DMS153 treated with DMSO at 0.1 percent for 48 hours (cell line): ENCODE data around the gene CCNG1.
"Not testable (repeated sequence)": the region's sequence is repeated elsewhere in the genome, so short reads cannot be mapped to it uniquely, and the experiment has no call there.

Source experiments
- DNase-seq: peaks from one replicate; lab custom pipeline; 2025; ENCODE audit not compliant: unreplicated experiment; lab: John Stamatoyannopoulos, UW

Gene CCNG1

DNA sequence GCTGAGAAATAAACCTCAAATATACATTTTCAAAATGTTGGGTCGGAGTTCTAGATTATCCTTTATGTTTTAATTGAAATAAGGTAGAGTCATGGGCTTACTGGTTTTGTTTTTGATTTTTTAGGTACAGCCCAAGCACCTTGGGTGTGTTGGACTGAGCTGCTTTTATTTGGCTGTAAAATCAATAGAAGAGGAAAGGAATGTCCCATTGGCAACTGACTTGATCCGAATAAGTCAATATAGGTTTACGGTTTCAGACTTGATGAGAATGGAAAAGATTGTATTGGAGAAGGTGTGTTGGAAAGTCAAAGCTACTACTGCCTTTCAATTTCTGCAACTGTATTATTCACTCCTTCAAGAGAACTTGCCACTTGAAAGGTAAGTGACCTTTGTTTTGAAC, 3.6 kb downstream of the CCNG1 start:
- DNase-seq: no peak

DNA sequence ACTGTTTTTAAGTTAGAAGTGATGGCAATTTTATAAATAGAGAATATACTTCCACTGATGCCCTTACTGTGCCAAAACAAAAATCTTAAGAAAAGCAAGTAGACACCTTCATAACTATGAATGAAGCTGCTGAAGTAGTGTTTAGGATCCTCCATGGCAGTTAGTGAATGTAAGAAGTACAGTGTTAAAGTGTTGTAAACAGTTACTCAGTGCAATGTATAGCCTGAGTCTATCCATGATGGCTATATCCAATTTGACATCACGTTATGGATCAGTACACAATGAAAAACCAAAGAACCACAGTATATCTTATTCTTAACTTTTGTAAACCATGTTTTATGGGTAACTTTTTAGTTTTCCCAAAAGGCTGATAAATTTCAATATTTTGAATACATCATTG, 7.1 kb downstream of the CCNG1 start:
- DNase-seq: no peak

DNA sequence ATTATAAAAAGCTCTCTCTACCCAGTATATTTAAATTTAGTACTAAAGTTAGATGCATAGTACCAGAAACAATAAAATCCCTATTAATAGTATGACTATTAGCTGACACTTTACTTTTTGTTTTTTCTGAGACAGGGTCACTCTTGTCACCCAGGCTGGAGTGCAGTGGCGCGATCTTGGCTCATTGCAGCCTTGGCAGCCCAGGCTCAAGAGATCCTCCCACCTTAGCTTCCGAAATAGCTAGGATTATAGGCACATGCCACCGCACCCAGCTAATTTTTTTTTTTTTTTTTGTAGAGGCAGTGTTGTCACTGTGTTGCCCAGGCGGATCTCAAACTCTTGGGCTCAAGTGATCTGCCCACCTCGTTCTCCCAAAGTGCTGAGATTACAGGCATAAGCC, 8.0 kb downstream of the CCNG1 start:
- no peak for DNase-seq

DNA sequence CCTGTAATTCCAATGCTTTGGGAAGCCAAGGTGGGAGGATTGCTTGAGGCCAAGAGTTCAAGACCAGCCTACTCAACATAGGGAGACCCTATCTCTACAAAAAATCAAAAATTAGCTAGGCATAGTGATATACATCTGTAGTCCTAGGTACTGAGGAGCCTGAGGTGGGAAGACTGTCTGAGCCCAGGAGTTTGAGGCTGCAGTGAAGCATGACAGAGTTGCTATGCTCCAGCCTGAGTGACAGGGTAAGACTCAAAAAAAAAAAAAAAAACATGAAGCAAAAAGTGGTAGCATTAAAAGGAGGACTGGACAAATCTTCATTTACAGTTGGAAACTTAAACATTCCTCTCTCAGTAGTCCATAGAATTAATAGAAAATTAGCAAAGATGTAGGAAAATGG, 9.8 kb downstream of the CCNG1 start:
- DNase-seq: no peak

DNA sequence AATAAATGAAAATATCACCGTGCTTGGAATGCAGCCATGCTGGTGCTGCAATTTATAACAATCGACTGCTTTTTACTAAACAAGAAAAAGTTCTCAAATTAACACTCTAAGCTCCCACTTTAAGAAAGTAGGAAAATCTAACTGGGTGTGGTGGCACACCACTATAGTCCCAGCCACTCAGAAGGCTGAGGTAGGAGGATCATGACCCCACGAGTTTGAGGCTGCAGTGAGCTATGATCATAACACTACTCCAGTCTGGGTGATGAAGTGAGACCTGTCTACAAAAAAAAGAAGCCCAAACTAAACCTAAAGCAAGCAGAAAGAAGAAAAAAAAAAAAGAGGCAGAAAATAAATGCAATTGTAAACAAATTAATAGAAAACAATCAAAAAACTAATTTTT, 10.5 kb downstream of the CCNG1 start:
- no peak for DNase-seq

DNA sequence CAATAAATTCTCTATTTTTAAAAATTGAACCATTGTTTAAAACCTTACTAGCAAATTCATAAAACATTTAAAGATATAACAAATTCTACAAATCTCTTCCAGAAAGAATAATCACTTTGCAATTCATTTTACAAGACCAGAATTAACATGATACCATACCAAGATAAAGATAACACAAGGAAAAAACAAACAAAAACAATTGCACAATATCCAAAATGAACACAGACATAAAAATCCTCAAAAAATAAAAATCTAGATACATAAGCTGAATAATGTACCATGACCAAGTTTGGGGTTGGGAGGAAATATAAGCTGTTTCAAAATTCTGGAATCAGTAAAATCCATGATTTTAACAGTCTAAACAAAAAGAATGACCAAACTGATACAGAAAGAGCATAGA, 11.1 kb downstream of the CCNG1 start:
- DNase-seq: no peak

DNA sequence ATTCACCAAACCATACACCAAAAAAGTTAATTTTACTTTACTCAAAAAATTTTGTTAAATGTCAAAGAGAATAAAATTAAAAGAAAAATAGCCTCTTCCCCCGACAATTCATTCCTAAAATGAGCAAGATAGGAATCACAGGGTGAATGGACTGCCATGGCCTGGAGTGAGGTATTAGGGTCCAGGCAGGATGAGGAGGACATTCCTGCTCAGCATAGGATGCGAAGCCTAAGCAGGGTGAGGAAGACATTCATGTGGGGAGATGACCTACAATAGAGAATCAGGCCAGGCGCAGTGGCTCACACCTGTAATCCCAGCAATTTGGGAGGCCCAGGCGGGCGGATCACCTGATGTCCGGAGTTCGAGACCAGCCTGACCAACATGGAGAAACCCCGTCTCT, 14.1 kb downstream of the CCNG1 start:
- DNase-seq: no peak

DNA sequence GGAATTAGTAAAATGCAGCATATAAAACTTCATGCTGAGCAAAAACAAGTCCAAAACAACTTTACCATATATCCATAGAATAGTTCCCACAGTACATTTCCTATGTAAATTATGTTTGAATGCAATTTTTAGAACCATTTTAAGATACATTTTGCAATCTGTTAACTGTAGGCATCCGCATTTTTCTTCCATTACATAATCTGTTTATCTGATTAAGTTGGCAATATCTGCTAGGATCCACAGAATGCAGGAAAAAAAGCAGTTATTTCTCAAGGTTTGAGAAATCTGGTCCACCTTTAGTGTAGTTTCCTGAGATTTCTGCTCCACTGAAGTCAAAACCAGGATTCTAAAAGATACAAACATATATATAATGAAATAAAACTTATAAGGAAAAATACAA, 16.3 kb downstream of the CCNG1 start:
- no peak for DNase-seq

DNA sequence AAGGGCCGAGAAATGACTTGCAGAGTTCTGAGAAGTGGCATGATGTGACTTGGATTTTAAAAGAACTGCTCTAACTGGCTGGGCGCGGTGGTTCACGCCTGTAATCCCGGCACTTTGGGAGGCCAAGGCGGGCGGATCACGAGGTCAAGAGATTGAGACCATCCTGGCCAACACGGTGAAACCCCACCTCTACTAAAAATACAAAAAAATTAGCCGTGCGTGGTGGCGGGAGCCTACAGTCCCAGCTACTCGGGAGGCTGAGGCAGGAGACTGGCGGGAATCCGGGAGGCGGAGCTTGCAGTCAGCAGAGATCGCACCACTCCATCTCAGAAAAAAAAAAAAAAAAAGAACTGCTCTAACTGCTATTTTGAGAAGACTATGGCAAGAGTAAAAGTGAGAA, 18.0 kb downstream of the CCNG1 start:
- DNase-seq: not testable (repeated sequence)

DNA sequence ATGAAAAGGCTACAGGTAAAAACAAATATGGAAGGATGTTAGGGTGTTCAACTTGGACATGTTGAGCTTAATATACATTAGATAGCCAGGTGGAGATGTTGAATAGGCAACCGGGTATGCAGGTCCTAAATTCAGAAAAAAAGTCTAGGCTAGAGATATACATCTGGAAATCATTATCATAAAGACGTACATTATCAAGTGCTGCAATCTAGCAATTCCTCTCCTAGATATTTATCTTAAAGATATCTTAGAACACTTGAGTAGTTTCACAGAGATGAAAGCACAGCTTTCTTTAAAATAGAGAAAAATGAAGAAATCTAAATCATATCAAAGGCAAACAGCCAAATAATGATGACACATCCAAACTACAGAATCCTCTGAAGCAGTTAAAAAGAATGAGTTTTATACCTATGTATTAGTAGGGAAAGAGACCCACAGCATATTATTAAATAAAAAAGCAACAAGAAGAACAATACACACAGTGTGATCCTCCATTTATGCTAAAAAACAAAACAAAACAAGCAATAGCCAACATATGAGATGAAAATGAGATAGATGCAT, 18.7 kb downstream of the CCNG1 start:
- no peak for DNase-seq

DNA sequence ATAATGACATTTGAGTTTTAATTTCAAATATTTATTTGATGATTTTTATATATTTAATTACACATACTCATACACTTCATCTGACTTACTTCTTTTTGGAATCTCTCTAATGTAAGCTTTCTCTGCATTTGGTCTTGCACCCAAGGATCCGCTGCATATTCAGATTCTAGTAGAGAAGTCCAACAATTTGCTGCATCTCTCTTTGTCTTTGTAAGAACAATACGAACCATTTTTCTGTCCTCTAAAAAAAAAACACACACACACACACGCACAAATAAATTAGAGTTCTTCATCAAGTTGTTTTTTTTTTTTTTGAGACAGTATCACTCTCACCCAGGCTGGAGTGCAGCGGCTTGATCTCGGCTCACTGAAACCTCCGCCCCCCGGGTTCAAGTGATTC, 19.4 kb downstream of the CCNG1 start:
- DNase-seq: no peak

DNA sequence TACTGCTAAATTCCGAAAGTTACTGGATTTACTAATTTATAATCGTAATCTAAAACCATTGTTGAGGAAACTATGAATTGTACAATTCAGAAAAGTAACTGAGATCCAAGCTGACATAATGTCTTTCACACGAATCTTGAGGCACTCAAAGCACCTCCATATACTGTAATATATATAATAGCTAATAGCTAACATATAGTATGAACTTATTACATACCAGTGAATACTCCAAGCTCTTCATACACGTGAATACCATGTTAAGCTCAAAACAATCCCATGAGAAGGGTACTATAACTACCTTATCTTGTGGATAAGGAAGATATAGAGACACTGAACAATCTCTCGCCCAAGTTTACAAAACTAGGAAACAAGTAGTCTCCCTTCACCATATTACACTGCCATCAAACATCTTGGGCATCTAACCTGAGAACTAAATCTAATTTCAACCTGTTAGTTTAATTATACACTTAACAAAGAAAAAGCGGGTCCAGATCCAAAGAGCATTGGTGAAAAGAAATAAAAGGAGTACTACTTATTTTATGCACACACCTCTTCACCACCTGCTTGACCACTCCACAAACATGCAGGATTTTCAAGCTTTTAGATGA, 21.5 kb downstream of the CCNG1 start:
- no peak for DNase-seq

DNA sequence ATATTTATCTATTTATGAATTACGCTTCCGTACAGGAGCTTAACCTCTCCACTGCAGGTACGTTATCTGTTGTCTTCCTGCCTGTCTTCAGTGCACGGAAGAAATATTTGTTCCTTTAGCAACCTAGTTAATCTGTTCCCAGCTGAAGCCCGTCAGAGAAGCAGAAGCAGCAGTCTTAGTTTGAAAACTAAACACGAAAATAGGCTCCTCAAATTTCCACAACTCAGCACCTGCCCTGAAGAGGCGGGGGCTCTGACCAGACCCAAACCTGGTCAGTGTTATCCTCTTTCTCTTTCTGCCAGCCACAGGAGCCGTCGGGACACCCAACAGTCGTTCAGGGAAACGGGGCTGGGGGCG, 22.0 kb downstream of the CCNG1 start:
- DNase-seq: no peak

DNA sequence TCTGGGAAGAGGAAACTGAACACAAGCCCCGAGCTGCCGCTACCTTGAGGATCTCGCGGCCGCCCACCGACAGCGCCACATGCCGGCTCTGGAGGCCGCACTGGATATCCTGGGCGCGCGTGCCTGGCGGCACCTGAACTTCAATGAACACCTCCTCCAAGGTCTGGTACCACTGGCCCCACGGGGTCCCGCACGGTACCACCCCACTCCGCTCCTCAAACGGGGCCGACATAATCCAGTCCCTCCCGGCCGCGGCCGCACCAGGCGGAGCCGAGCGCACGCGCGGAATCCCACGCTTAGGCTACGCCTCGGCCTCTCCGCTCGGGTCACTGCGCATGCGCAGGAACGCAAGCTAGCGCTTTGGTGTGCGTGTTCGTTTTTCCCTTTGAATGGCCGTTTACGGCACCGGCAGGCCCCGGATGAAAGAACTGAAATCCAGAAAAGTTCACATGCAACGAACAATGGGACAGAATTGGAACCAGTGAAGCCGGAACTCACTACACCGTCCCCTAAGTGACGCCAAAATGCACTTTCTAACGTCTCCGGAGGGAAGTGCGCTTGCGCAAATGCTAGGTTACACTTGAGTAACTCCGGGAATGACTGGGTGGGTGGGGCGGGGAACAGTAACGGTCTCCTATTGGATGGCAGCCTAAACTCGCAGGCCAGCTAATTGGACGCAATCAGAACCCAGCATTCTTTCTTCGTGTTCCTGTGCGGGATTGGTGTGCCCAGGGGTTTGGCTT, 22.6 kb downstream of the CCNG1 start, which contains the start of gene NUDCD2:
TSS of gene NUDCD2 (minus strand) at position 284 of the 743 bp plus-strand sequence. CDS start at position 232, 52 bp downstream.
- peak; percentile 72 for DNase-seq

DNA sequence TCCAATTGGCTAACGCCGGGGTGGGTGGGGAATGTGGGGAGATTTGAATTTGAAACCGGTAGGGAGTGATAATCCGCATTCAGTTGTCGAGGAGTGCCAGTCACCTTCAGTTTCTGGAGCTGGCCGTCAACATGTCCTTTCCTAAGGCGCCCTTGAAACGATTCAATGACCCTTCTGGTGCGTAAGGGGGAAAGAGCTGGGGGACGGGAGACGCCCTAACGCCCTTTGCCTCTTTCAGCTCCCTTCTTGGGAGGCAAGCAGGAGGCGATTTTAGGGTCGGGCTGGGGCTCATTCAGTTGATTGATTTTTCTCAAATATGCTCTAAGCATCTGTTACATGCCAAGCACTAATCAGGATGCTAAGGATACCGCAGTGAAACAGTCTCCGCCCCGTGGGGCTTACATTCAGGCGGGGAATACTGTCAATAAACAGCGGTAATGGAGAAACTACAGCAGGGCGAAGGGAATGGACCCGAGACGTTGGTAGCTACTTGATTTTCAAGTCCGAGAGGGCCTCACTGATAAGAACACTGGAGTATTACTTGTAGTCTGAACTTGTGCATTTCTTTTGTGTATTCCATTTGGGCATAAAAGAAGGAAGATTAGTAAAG, 23.3 kb downstream of the CCNG1 start, which contains the start of gene HMMR:
TSS of gene HMMR (plus strand) at position 71 of the 610 bp plus-strand sequence. CDS start at position 132, 61 bp downstream.
- DNase-seq: no peak

DNA sequence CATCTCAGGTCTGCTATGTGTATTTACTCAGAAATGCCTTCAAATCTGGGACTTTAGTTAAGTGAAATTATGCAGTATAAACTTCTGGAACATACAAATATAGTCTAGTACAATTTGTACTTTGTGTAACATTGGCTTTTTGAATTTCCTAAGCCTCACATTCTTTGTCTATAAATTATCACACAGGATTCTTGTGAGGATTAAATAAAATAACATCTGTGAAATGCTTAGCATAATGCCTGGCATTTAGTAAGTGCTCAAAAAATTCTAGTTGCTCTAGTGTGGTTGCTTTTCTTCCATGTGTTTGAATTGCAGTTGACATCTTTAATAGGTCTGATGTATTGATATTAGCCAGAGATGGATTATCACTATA, 25.7 kb downstream of the CCNG1 start:
- no peak for DNase-seq

DNA sequence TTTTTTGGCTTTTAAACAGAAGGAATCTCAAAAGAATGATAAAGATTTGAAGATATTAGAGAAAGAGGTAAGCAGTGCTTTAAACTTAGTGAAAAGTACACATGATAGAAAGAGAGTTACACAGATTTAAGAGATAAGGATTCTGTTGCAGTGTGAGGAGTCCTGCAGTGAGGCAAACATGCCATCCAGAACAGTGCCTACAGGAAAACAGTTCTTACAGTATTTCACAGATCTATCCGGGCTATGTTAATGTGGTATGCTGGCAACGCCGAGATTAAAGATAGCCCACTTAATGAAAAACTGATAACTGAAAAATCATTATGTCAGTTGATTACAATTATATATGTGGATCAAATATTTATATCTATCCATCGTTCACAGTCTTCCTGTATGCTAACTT, 30.3 kb downstream of the CCNG1 start:
- DNase-seq: no peak

DNA sequence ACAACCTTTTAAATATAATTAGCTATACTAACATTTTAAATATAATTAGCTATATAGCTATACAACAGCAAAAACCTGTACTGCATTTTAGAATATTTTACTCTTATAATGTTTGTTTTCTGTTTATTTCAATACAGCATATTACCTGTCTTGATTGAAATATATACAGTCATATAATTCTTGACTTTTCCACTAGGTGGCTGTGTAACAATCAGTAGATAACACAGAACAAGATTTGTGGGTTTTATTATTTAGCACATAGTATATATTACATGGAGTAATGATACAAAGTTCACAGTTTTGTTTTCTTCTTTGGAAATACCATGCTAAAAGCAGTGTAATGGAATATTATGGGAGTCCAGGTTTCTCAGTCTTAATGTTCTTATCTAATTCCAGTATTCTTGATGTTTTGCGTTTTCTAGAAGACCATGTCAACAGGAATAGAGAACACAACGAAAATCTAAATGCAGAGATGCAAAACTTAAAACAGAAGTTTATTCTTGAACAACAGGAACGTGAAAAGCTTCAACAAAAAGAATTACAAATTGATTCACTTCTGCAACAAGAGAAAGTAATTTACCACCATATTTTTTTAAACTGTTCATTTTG, 36.3 kb downstream of the CCNG1 start:
- no peak for DNase-seq

DNA sequence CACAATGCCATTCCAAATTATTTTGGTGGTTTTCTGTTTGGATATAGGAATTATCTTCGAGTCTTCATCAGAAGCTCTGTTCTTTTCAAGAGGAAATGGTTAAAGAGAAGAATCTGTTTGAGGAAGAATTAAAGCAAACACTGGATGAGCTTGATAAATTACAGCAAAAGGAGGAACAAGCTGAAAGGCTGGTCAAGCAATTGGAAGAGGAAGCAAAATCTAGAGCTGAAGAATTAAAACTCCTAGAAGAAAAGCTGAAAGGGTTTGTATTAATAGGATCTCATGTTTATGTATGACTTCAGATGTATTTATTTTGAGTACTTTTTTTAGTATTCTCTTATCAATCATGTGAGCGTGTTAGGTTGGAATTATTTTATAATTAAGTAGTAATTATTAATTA, 38.0 kb downstream of the CCNG1 start:
- no peak for DNase-seq

DNA sequence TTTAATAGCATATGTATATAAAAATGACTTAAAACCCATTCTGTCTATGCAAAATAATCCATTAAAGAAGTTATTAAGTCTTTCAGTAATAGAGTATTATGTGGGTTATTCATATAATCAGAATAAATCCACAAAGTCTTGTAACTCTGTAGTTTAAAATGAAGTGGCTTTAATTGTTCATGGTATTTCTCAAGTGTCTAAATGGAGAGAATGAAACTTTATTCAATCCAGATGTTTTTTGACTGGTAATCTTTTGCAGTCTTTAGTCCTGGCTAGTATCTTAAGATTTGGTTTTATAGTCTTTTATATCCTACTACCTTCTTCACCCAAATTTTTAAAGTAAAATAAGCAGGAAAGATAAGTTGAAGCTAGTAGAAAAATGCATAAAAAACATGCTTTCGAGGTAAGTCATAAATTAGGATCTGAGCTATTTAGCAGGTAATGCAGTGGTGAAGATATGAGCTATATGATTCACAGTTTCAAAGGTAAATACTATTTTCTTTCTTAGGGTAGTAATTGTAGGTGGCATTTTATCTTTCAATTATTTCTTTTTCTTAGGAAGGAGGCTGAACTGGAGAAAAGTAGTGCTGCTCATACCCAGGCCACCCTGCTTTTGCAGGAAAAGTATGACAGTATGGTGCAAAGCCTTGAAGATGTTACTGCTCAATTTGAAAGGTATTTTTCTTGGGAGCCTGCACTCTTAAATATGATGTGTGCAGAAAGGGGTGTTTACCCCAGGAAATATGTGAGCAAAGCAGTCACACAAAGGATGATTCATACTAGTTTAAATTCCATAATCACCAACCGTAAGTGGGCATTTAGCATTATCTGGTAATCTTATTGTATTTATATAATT, 41.0 kb downstream of the CCNG1 start:
- no peak for DNase-seq

DNA sequence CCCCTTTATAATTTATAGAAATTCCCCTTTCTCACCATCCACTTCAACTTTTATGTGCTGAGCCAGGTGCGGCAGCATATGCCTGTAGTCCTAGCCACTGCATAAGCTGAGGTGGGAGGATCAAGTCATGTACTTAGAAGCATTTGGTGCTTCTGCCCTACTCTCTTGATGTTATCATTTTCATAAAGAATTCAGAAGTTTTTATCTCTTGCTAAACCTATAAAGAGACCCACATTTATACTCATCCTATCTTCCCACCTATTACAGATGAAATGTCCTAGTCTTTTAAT, 41.5 kb downstream of the CCNG1 start:
- DNase-seq: no peak
